Right atrium auricular region (tissue), 2 donors: ENCODE measurements around the gene LCE7A. TPM values are rescaled to one million over a fixed set of nuclear protein-coding genes. Genes with fewer than 3 reads are reported as not detected.

ENCODE experiments used
- DNase-seq: peaks from one replicate; pipeline ENCODE4 v3.0.0-alpha.2; 2019; ENCODE audit warnings: low spot score
- H3K27ac ChIP-seq, 2 donors: fragments of 200-600 bp; sonication (generic); 1 replicate in 1 of 2; 2 replicates in 1 of 2; pipeline ENCODE4 v1.5.1; 2016 to 2019
- H3K27me3 ChIP-seq, 2 donors: fragments of 200-600 bp; sonication (generic); one replicate each; pipeline versions ENCODE4 v1.5.1 to v1.6.0; 2017 to 2019
- H3K36me3 ChIP-seq: fragments of 200-600 bp; sonication (generic); one replicate; pipeline ENCODE4 v1.5.1; 2016
- H3K4me1 ChIP-seq, 2 donors: fragments of 200-600 bp; sonication (generic); one replicate each; pipeline versions ENCODE4 v1.5.1 to v1.6.0; 2017 to 2019
- H3K4me3 ChIP-seq, 2 donors: fragments of 200-600 bp; sonication (generic); 1 replicate in 1 of 2; 2 replicates in 1 of 2; pipeline ENCODE4 v1.5.1; 2017 to 2019; ENCODE audit warnings: mild to moderate bottlenecking in 1 of 2, moderate library complexity in 1 of 2
- H3K9me3 ChIP-seq, 2 donors: fragments of 200-600 bp; sonication (generic); one replicate each; pipeline ENCODE4 v1.5.1; 2019
- total RNA-seq, 2 donors: library from RNA; depleted of rRNA; stranded (reverse); fragments of >200 nt; gene quantifications; one replicate each; pipeline ENCODE4 v1.1.0, GENCODE V29; 2016
- TF ChIP-seq, protein P1 (sequence below), 2 donors: fragments of 200-600 bp; sonication (generic); IDR thresholded peaks; one replicate each; pipeline ENCODE4 v1.5.1; 2019; ENCODE audit warnings: antibody characterized with exemption in 2 of 2

Gene LCE7A
- total RNA-seq, 2 donors from 2014 or later: not detected

DNA sequence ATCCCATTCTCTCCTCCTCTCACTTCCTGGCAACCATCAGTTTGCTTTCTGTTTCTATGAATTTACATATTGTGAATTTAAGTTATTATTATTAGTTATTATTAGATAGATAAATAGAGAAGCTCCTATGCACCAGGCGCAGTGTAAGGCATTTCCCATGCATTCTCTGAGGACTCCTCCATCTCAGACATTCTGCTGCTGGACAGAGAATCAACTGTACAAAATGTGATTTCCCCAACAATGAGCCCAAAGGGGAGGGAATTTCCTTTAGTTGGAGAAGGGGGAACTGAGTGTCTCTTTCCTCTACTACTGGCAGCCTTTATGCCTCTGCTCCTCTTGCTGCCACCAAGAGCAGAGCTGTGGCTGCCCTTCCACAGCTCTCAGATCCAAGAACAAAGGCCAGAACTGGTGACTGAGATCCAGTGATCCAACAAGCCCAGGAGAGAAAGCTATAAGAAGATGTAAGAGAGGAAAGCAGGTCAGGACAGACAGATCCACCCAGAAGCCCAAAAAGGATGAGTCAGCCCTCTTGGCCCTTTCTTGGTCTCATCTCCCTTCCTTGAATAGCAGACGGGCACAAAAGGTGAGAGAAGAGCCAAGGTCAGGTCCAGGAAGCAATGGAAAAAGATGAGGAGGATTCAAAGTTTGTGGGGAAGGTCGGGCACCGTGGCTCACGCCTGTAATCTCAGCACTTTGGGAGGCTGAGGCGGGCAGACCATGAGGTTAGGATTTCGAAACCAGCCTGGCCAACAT, 45.1 kb downstream of the LCE7A start:
- no peak overlapping the region for H3K4me3 ChIP-seq
- no peaks in the 10 kb centered on the region for H3K4me1 ChIP-seq
- TF ChIP-seq, protein P1, sequence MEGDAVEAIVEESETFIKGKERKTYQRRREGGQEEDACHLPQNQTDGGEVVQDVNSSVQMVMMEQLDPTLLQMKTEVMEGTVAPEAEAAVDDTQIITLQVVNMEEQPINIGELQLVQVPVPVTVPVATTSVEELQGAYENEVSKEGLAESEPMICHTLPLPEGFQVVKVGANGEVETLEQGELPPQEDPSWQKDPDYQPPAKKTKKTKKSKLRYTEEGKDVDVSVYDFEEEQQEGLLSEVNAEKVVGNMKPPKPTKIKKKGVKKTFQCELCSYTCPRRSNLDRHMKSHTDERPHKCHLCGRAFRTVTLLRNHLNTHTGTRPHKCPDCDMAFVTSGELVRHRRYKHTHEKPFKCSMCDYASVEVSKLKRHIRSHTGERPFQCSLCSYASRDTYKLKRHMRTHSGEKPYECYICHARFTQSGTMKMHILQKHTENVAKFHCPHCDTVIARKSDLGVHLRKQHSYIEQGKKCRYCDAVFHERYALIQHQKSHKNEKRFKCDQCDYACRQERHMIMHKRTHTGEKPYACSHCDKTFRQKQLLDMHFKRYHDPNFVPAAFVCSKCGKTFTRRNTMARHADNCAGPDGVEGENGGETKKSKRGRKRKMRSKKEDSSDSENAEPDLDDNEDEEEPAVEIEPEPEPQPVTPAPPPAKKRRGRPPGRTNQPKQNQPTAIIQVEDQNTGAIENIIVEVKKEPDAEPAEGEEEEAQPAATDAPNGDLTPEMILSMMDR (IDR thresholded peaks at IDR 0.05): no peak
- no peak for DNase-seq
- H3K9me3 ChIP-seq: no peaks in the 10 kb centered on the region
- H3K36me3 ChIP-seq: no peaks in the 10 kb centered on the region
- no peak overlapping the region for H3K27ac ChIP-seq
- H3K27me3 ChIP-seq: no peaks in the 10 kb centered on the region

DNA sequence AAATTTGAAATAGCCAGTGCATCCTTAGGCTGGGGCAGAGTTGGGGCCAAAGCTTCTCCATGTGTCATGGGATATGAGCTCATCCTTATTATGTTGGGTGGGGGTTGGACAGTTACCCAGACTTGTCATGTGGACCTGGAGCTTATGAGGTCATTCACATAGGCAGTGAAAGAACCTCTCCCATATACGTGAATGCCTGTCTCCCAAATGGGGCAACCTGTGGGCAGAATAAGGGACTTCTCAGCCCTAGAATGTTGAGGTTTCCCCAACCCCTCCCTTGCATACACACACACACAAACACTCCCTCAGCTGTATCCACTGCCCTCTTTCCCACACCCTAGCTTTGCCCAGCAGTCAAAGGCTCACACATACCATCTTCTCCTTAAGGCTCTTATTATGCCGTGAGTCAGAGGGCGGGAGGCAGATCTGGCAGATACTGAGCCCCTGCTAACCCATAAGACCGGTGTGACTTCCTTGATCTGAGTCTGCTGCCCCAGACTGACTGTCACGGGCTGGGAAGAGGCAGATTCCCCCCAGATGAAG, 46.3 kb downstream of the LCE7A start:
- Histone ChIP-seq H3K36me3 (no peaks in the 10 kb centered on the region), H3K27me3 (no peaks in the 10 kb centered on the region), H3K27ac (no peak overlapping the region), H3K9me3 (no peaks in the 10 kb centered on the region), H3K4me3 (no peak overlapping the region), H3K4me1 (no peaks in the 10 kb centered on the region)
- TF ChIP-seq, protein P1 (IDR thresholded peaks at IDR 0.05): no peak
- DNase-seq: no peak

DNA sequence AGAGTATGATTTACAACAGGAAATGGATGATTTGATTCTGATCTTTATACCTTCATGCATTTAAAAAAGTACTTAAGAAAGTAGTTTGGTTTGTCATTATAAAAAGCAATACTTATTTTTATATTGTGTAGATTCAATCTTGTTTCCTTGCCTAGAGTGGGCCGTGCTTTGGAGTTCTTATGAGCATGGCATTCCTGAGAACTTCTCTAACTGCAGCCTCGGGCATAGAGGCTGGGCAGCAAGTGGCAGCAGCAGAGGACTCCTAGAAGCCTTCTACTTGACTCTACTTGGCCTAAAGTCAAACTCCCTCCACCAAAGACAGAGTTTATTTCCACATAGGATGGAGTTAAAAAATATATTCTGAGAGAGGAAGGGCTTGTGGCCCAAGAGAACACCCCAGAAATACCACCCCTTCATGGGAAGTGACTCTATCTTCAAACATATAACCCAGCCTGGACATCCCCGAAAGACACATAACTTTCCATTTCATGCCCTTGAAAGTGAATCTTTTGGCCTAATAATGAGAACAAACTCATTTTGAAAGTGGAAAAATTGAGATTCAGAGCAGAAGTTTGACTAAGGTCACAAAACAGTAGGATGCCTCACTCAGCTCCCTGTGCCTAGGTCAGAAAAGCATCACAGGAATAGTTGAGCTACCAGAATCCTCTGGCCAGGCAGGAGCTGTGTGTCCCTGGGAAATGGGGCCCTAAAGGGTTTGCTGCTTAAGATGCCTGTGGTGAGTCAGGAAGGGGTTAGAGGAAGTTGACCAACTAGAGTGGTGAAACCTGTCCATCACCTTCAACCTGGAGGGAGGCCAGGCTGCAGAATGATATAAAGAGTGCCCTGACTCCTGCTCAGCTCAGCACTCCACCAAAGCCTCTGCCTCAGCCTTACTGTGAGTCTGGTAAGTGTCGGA, 48.1 kb downstream of the LCE7A start, which contains the start of gene IVL:
Gene IVL (plus strand): TSS at position 861 of the 916 bp plus-strand sequence. CDS start 1,252 bp downstream, outside the sequence.
- no peak for DNase-seq
- Histone ChIP-seq H3K9me3 (no peaks in the 10 kb centered on the region), H3K27me3 (no peaks in the 10 kb centered on the region), H3K36me3 (no peaks in the 10 kb centered on the region), H3K4me1 (no peaks in the 10 kb centered on the region), H3K4me3 (no peak within 1 kb of the TSS), H3K27ac (no peak within 1 kb of the TSS)
- TF ChIP-seq, protein P1 (IDR thresholded peaks at IDR 0.05): no peak

DNA sequence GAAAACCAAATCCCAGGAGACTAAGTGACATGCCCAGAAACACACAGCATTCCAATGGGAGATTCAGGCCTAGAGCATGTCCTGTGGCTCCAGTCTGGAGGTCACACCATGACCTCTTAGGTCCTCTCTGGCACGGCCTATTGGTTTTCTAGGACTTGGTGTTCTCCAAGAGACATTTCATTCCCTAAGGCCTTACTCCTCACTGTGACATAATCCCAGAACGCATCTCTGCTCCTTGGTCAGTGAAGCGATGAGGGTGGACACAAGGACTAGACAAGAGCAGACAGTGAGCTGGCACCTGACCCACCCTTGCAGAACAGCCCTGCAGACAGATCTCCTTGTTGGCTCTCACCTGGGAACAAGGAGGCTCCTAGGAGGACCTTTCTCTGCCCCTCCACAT, 49.4 kb downstream of the LCE7A start:
- Histone ChIP-seq H3K4me3 (no peak overlapping the region), H3K27me3 (no peaks in the 10 kb centered on the region), H3K36me3 (no peaks in the 10 kb centered on the region), H3K9me3 (no peaks in the 10 kb centered on the region), H3K4me1 (no peaks in the 10 kb centered on the region), H3K27ac (no peak overlapping the region)
- no peak for DNase-seq
- TF ChIP-seq, protein P1 (IDR thresholded peaks at IDR 0.05): no peak

Other genes with a start within 250 kb of the LCE7A start
- not detected for gene LCE3B, start 246.2 kb upstream of the LCE7A start, total RNA-seq
- gene LCE3A, start 236.9 kb upstream of the LCE7A start, total RNA-seq: not detected
- not detected for gene LCE2D, start 196.6 kb upstream of the LCE7A start, total RNA-seq
- not detected for gene LCE2C, start 184.7 kb upstream of the LCE7A start, total RNA-seq
- not detected for gene LCE2B, start 173.9 kb upstream of the LCE7A start, total RNA-seq
- gene LCE2A, start 161.7 kb upstream of the LCE7A start, total RNA-seq: not detected
- not detected for gene LCE4A, start 151.8 kb upstream of the LCE7A start, total RNA-seq
- gene KPRP, start 102.0 kb upstream of the LCE7A start, total RNA-seq: not detected
- not detected for gene LCE1F, start 84.9 kb upstream of the LCE7A start, total RNA-seq
- not detected for gene LCE1E, start 73.7 kb upstream of the LCE7A start, total RNA-seq
- not detected for gene LCE1D, start 63.3 kb upstream of the LCE7A start, total RNA-seq
- gene LCE1C, start 53.3 kb upstream of the LCE7A start, total RNA-seq: not detected
- gene LCE1B, start 48.0 kb upstream of the LCE7A start, total RNA-seq: not detected
- not detected for gene LCE1A, start 32.5 kb upstream of the LCE7A start, total RNA-seq
- not detected for gene LCE6A, start 17.1 kb upstream of the LCE7A start, total RNA-seq
- not detected for gene SMCP, start 18.3 kb downstream of the LCE7A start, total RNA-seq
- gene IVL, start 48.5 kb downstream of the LCE7A start, total RNA-seq: not detected
- not detected for gene SPRR5, start 87.2 kb downstream of the LCE7A start, total RNA-seq
- gene SPRR4, start 110.7 kb downstream of the LCE7A start, total RNA-seq: not detected
- gene SPRR1A, start 124.1 kb downstream of the LCE7A start, total RNA-seq: not detected
- gene SPRR3, start 141.8 kb downstream of the LCE7A start, total RNA-seq: not detected
- gene SPRR1B, start 171.2 kb downstream of the LCE7A start, total RNA-seq: not detected
- not detected for gene SPRR2D, start 181.1 kb downstream of the LCE7A start, total RNA-seq
- gene SPRR2A, start 197.5 kb downstream of the LCE7A start, total RNA-seq: not detected
- not detected for gene SPRR2B, start 211.6 kb downstream of the LCE7A start, total RNA-seq
- gene SPRR2E, start 234.5 kb downstream of the LCE7A start, total RNA-seq: not detected